Neural progenitor cell (in vitro differentiated cells): ENCODE data around the gene WWOX.

ENCODE experiments used
- EZH2 ChIP-seq: fragments of 200-600 bp; sonication (generic); IDR thresholded peaks from 2 replicates; pipeline ENCODE4 v1.6.1; 2017; ENCODE audit warnings: antibody characterized with exemption, mild to moderate bottlenecking, moderate library complexity
- EZH2phosphoT487 ChIP-seq: fragments of 200-600 bp; sonication (generic); IDR thresholded peaks from 2 replicates; pipeline ENCODE4 v1.6.1; 2017; ENCODE audit warnings: antibody characterized with exemption
- TF ChIP-seq, protein P1 (sequence below): fragments of 200-600 bp; sonication (generic); IDR thresholded peaks from 2 replicates; pipeline ENCODE4 v1.5.1; 2017; ENCODE audit warnings: antibody characterized with exemption, mild to moderate bottlenecking

DNA sequence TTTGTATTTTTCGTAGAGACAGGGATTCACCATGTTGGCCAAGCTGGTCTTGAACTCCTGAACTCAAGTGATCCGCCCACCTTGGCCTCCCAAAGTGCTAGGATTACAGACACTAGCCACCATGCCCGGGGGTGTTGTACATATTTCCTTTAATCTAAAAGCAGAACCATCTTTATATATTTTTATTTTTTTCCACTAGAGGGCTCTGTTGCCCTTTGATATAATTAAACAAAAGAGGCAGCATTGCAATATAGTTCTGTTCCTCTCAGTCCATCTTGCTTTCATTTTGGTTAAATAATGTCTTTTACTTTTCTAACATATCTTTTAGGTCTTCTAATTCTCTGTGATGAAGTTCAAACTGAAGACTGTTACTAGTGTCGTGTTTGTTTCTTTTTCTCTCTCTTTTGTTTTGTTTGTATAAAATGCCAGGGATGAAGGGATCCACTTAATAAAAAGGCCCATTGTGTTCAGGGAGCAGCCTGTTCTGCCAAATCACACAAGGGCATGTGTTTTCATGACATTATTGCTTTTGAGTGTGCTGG lies 23.4 kb downstream of the WWOX start:
- TF ChIP-seq EZH2 (no peak), EZH2phosphoT487 (no peak)
- TF ChIP-seq, protein P1, sequence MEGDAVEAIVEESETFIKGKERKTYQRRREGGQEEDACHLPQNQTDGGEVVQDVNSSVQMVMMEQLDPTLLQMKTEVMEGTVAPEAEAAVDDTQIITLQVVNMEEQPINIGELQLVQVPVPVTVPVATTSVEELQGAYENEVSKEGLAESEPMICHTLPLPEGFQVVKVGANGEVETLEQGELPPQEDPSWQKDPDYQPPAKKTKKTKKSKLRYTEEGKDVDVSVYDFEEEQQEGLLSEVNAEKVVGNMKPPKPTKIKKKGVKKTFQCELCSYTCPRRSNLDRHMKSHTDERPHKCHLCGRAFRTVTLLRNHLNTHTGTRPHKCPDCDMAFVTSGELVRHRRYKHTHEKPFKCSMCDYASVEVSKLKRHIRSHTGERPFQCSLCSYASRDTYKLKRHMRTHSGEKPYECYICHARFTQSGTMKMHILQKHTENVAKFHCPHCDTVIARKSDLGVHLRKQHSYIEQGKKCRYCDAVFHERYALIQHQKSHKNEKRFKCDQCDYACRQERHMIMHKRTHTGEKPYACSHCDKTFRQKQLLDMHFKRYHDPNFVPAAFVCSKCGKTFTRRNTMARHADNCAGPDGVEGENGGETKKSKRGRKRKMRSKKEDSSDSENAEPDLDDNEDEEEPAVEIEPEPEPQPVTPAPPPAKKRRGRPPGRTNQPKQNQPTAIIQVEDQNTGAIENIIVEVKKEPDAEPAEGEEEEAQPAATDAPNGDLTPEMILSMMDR, result peak; percentile 66
